ENCODE results near the gene PTPRN2.

PTPRN2 gene

GRCh38 chr7:157527686-157528085 is 1059.9 kb downstream of the PTPRN2 start:
- no peak overlapping the region for H3K27ac Mint-ChIP-seq
- H3K9me3 Mint-ChIP-seq: peaks cover 13% of the 10 kb centered on the region
- H3K36me3 Mint-ChIP-seq (ENCODE audit: low read depth): no peaks in the 10 kb centered on the region
- no peak for DNase-seq
- H3K4me1 Mint-ChIP-seq: peaks cover 35% of the 10 kb centered on the region
- no peak for TF ChIP-seq CTCF (IDR thresholded peaks at IDR 0.05)
- peaks cover 19% of the 10 kb centered on the region for H3K27me3 Mint-ChIP-seq (ENCODE audit: low read depth, poor library complexity)
- no peak overlapping the region for H3K4me3 Mint-ChIP-seq

DNA sequence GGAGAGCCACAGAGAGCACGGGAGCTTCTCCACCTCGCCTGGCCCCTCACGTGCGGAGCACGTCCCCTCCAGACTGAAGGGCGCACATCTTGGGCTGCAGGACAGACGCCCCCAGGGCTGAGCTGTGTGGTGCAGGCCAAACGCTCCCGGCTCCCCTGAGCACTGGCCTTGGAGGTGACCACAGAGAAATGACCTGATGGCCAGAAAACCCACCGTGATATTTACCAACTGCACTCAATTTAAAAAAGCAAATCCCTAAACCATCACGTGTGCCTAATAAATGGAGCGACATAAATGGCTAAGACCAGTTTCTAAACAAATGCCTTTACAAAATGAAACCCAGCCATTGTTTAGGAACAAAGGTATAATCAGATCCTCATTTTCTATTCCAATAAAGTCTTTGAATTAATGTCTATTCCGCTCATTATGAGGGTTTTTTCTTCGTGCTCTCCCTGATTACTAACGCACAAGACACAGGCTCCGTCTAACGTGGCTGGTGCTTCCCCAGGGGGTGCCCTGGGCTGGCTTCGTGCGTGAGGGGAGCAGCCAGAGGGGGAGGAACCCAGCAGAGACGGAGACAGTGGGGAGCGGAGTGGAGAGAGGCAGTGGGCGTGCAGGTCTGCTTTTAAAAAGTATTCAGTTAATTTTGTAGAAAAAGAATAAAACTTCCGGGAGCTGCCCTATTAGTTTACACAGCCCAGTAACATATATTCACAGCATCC is 1060.5 kb downstream of the PTPRN2 start:
- no peak for DNase-seq
- Mint-ChIP-seq H3K9me3 (peaks cover 7% of the 10 kb centered on the region), H3K27ac (no peak overlapping the region)

DNA sequence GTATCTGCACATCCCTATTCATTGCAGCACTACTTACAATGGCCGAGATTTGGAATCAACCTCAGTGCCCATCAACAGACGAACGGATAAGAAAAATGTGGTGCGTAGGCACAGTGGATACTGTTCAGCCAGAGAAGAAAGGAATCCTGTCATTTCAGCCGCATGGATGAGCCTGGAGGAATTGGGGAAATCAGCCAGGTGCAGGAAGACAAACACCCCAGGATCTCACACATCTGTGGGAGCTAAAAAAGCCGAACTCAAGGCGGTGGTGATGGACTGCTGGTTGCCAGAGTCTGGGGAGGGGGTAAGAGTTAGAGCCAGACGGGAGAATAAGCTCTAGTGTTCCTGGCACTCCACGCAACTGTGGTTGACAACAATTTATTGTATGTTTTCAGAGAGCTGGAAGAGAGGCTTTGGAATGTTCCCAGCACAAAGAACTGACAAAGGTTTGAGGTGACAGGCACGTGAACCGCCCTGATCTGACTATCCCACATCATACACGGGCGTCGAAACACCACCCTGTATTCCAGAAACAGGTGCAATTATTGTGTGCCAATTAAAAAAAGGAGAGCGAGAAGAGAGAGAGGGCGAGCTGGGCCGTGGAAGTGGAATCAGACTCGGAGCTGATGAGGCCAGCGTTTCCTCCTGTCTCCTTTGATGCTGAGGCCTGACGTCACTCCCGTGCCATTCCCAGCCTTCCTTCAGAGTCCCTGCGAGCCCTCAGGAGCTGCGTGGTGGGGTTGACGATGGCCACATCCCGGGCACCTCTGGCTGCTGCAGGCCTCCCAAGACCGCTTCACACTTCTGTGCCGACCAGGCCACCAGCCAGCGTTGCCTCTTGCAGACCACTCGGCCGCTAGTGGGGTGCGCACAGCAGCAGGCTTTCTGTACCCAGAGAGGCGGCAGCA is 1061.4 kb downstream of the PTPRN2 start:
- peaks cover 47% of the 10 kb centered on the region for H3K4me1 Mint-ChIP-seq
- H3K27me3 Mint-ChIP-seq (ENCODE audit: low read depth, poor library complexity): peaks cover 14% of the 10 kb centered on the region
- TF ChIP-seq CTCF (IDR thresholded peaks at IDR 0.05): no peak
- H3K9me3 Mint-ChIP-seq: no peaks in the 10 kb centered on the region
- H3K36me3 Mint-ChIP-seq (ENCODE audit: low read depth): no peaks in the 10 kb centered on the region
- H3K4me3 Mint-ChIP-seq: no peak overlapping the region
- no peak for DNase-seq
- H3K27ac Mint-ChIP-seq: peak overlapping the region; percentile 71

More for the DNA sequence above, 1060.5 kb downstream of the PTPRN2 start:
- Mint-ChIP-seq H3K36me3 (ENCODE audit: low read depth) (no peaks in the 10 kb centered on the region), H3K4me3 (no peak overlapping the region), H3K27me3 (ENCODE audit: low read depth, poor library complexity) (peaks cover 16% of the 10 kb centered on the region), H3K4me1 (peaks cover 41% of the 10 kb centered on the region)
- TF ChIP-seq CTCF (IDR thresholded peaks at IDR 0.05): no peak

GRCh38 chr7:157525491-157525915 is 1062.1 kb downstream of the PTPRN2 start:
- Mint-ChIP-seq H3K27ac (peak overlapping the region; percentile 44), H3K4me3 (no peak overlapping the region)
- no peak for TF ChIP-seq CTCF (IDR thresholded peaks at IDR 0.05)

DNA sequence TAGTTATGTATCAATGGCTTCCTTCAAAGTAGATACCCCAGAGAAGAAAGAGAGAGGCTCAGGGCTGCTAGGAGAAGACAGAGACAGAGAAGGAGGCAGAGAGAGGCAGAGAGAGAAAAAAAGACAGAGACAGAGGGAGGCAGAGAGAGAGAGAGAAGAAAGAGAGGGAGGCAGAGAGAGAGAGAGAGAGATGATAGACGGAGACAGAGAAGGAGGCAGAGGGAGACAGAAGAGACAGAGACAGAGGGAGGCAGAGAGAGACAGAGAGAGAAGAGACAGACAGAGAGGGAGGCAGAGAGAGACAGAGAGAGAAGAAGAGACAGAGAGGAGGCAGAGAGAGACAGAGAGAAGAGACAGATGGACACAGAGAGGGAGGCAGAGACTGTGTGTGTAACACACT is 1062.9 kb downstream of the PTPRN2 start:
- TF ChIP-seq CTCF (IDR thresholded peaks at IDR 0.05): no peak
- Mint-ChIP-seq H3K27me3 (ENCODE audit: low read depth, poor library complexity) (peaks cover 17% of the 10 kb centered on the region), H3K27ac (no peak overlapping the region), H3K36me3 (ENCODE audit: low read depth) (no peaks in the 10 kb centered on the region), H3K4me1 (peaks cover 55% of the 10 kb centered on the region), H3K4me3 (peak overlapping the region; percentile 9), H3K9me3 (no peaks in the 10 kb centered on the region)
- DNase-seq: no peak

More at GRCh38 chr7:157525491-157525915, 1062.1 kb downstream of the PTPRN2 start:
- H3K27me3 Mint-ChIP-seq (ENCODE audit: low read depth, poor library complexity): peaks cover 14% of the 10 kb centered on the region
- H3K4me1 Mint-ChIP-seq: peaks cover 51% of the 10 kb centered on the region
- no peaks in the 10 kb centered on the region for H3K36me3 Mint-ChIP-seq (ENCODE audit: low read depth)
- no peak for DNase-seq
- H3K9me3 Mint-ChIP-seq: no peaks in the 10 kb centered on the region

All from nephron progenitor cell (in vitro differentiated cells).